Keratinocyte (primary cell): Measurements from ENCODE around the gene PRRX1. TPM values are rescaled to one million over a fixed set of nuclear protein-coding genes. Genes with fewer than 3 reads are reported as not detected.

ENCODE experiments used
- DNase-seq: peaks from one replicate; pipeline ENCODE4 v3.0.0-alpha.2; 2011; ENCODE audit warnings: low read depth, missing footprints, low spot score
- FAIRE-seq: peaks from 2 replicates; lab custom pipeline; 2011; peaks lifted over from hg19 to GRCh38; lab: Jason Lieb, UNC
- H2AFZ ChIP-seq: 2 replicates; pipeline ENCODE4 v1.6.0; 2012; ENCODE audit warnings: low read length, control low read depth, inconsistent platforms; ENCODE audit not compliant: control insufficient read depth
- H3K27ac ChIP-seq: 2 replicates; pipeline ENCODE4 v1.5.1; 2011; ENCODE audit warnings: low read length; ENCODE audit not compliant: control insufficient read depth, insufficient read depth
- H3K27me3 ChIP-seq: 3 replicates; pipeline ENCODE4 v1.6.0; 2011; ENCODE audit warnings: low read length; ENCODE audit not compliant: control insufficient read depth, insufficient read depth; ENCODE audit errors: extremely low read depth
- H3K36me3 ChIP-seq, 2 experiments: 2 replicates in 1 of 2; 3 replicates in 1 of 2; pipeline ENCODE4 v1.5.1; 2011; ENCODE audit warnings: low read length in 2 of 2, mild to moderate bottlenecking in 1 of 2; ENCODE audit not compliant: control insufficient read depth in 2 of 2, insufficient read depth in 2 of 2; ENCODE audit errors: extremely low read depth in 1 of 2
- H3K4me1 ChIP-seq: 3 replicates; pipeline ENCODE4 v1.5.1; 2011; ENCODE audit warnings: low read length; ENCODE audit not compliant: control insufficient read depth, insufficient read depth; ENCODE audit errors: extremely low read depth
- H3K4me2 ChIP-seq: 3 replicates; pipeline ENCODE4 v1.6.0; 2011; ENCODE audit warnings: low read depth, low read length; ENCODE audit not compliant: control insufficient read depth, insufficient read depth; ENCODE audit errors: extremely low read depth
- H3K4me3 ChIP-seq, 3 experiments: fragments of 200-600 bp in 1 of 3; sonication (generic) in 1 of 3; 2 replicates in 2 of 3; 3 replicates in 1 of 3; pipeline ENCODE4 v1.5.1; 2011 to 2016; ENCODE audit warnings: low read length in 3 of 3, mild to moderate bottlenecking in 3 of 3, control low read depth in 2 of 3, inconsistent platforms in 1 of 3, low read depth in 1 of 3, mixed read lengths in 1 of 3, mixed run types in 1 of 3, moderate library complexity in 1 of 3; ENCODE audit not compliant: control insufficient read depth in 2 of 3, insufficient read depth in 2 of 3; ENCODE audit errors: extremely low read depth in 1 of 3
- H3K79me2 ChIP-seq: 2 replicates; pipeline ENCODE4 v1.6.0; 2012; ENCODE audit warnings: low read length; ENCODE audit not compliant: control insufficient read depth, insufficient read depth
- H3K9ac ChIP-seq: 3 replicates; pipeline ENCODE4 v1.6.0; 2011; ENCODE audit warnings: low read length; ENCODE audit not compliant: control insufficient read depth, insufficient read depth; ENCODE audit errors: extremely low read depth
- H3K9me1 ChIP-seq: 3 replicates; pipeline ENCODE4 v1.6.0; 2011; ENCODE audit warnings: low read length; ENCODE audit not compliant: control insufficient read depth, insufficient read depth; ENCODE audit errors: extremely low read depth
- H3K9me3 ChIP-seq: 2 replicates; pipeline ENCODE4 v1.5.1; 2012; ENCODE audit warnings: low read depth, low read length; ENCODE audit not compliant: control insufficient read depth
- H4K20me1 ChIP-seq: 3 replicates; pipeline ENCODE4 v1.6.0; 2011; ENCODE audit warnings: low read length; ENCODE audit not compliant: control insufficient read depth, insufficient read depth; ENCODE audit errors: extremely low read depth
- CTCF ChIP-seq, 3 experiments: IDR thresholded peaks in 1 of 3; conservative IDR thresholded peaks in 1 of 3; optimal IDR thresholded peaks in 1 of 3; 2 replicates in 2 of 3; 3 replicates in 1 of 3; pipeline versions ENCODE3 to v1.5.1; 2011; ENCODE audit warnings: low read length in 3 of 3, mild to moderate bottlenecking in 3 of 3, moderate library complexity in 2 of 3, control low read depth in 1 of 3, inconsistent platforms in 1 of 3; ENCODE audit not compliant: insufficient read depth in 2 of 3; ENCODE audit errors: extremely low read depth in 1 of 3
- EZH2 ChIP-seq: IDR thresholded peaks from one replicate; pipeline ENCODE4 v1.6.1; 2012; ENCODE audit warnings: inconsistent platforms, mild to moderate bottlenecking, low read length, moderate library complexity
- dilution Hi-C: fragments of 300-500 bp; cut with MboI; formaldehyde crosslinking; loops from one replicate; pipeline ENCODE4 v1.7.0; 2020; ENCODE audit warnings: low sequenced_read_pairs; ENCODE audit not compliant: extremely low pct_ligation_motif_present
- polyA plus RNA-seq, 5 experiments: library from polyadenylated mRNA; depleted of rRNA in 3 of 5; stranded (reverse) in 3 of 5; stranded (forward) in 1 of 5; unstranded in 1 of 5; fragments of >200 nt; gene quantifications; 1 replicate in 1 of 5; 2 replicates in 3 of 5; 3 replicates in 1 of 5; pipeline versions ENCODE4 v1.2.1 to v1.2.3, GENCODE V29; 2011 to 2012; ENCODE audit warnings: missing spikeins in 2 of 5, low read depth in 1 of 5, low replicate concordance in 1 of 5

PRRX1 gene
- polyA plus RNA-seq, 1 donor (not counting 4 experiments of a cell fraction or from before 2014, with no cell fraction given): not detected

DNA sequence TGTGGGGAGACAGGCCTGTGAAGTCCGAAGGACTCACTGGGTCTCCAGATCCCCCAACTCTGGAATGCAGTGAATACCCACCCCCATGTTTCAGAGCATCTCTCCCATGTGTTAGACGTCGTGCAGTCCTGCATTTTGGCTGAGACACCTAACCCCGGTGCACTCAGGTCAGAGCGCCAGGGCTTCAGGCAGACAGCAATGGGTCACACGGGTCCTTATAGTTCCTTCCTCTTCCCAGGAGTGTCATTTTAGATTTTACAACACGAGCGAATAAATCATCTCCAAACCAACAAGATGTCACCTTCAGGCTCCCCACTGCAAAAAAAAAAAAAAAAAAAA lies 5.1 kb downstream of the PRRX1 start:
- H3K4me2 ChIP-seq: no peak overlapping the region
- TF ChIP-seq CTCF (optimal IDR thresholded peaks at IDR 0.05 in 1 of 3, IDR thresholded peaks at IDR 0.05 in 1 of 3, conservative IDR thresholded peaks at IDR 0.05 in 1 of 3; ENCODE audit: extremely low read depth in 1 of 3, insufficient read depth in 2 of 3, low read length in 3 of 3): no peak
- TF ChIP-seq EZH2: no peak
- H3K9ac ChIP-seq: no peak overlapping the region
- H3K36me3 ChIP-seq: no peaks in the 10 kb centered on the region
- no peaks in the 10 kb centered on the region for H3K9me3 ChIP-seq
- FAIRE-seq (no peak), DNase-seq (no peak)
- dilution Hi-C loops: no loop called here
- no peak overlapping the region for H3K4me3 ChIP-seq
- H3K9me1 ChIP-seq: no peaks in the 10 kb centered on the region
- peaks cover 28% of the 10 kb centered on the region for H3K27me3 ChIP-seq
- H3K79me2 ChIP-seq: no peaks in the 10 kb centered on the region
- H3K4me1 ChIP-seq: peaks cover 6% of the 10 kb centered on the region
- no peaks in the 10 kb centered on the region for H4K20me1 ChIP-seq
- H3K27ac ChIP-seq: no peak overlapping the region
- H2AFZ ChIP-seq: no peak overlapping the region

- peaks cover 20% of the 10 kb centered on the region for H3K27me3 ChIP-seq
- dilution Hi-C loops: no loop called here
- H2AFZ ChIP-seq: no peak overlapping the region
- H3K4me3 ChIP-seq: no peak overlapping the region
- FAIRE-seq: no peak
- no peak overlapping the region for H3K9ac ChIP-seq
- no peaks in the 10 kb centered on the region for H3K9me3 ChIP-seq
- H3K27ac ChIP-seq: no peak overlapping the region
- no peaks in the 10 kb centered on the region for H4K20me1 ChIP-seq
- no peaks in the 10 kb centered on the region for H3K9me1 ChIP-seq
- no peak for DNase-seq
- no peaks in the 10 kb centered on the region for H3K4me1 ChIP-seq
- no peak overlapping the region for H3K4me2 ChIP-seq
- no peaks in the 10 kb centered on the region for H3K36me3 ChIP-seq
- no peak for TF ChIP-seq CTCF (optimal IDR thresholded peaks at IDR 0.05 in 1 of 3, IDR thresholded peaks at IDR 0.05 in 1 of 3, conservative IDR thresholded peaks at IDR 0.05 in 1 of 3; ENCODE audit: extremely low read depth in 1 of 3, insufficient read depth in 2 of 3, low read length in 3 of 3)
- no peak for TF ChIP-seq EZH2
- H3K79me2 ChIP-seq: no peaks in the 10 kb centered on the region
Observed at GRCh38 chr1:170669586-170670530, 5.9 kb downstream of the PRRX1 start.
